Right ventricle myocardium superior (tissue), 1 donor: ENCODE results near the gene GGA2. TPM values are rescaled to one million over a fixed set of nuclear protein-coding genes. Genes with fewer than 3 reads are reported as not detected.
A peak's percentile ranks its signal among the peaks of the same experiment; 100 is the strongest.
"Not testable (repeated sequence)": the region's sequence is repeated elsewhere in the genome, so short reads cannot be mapped to it uniquely, and the experiment has no call there.

Experiments
- ATAC-seq: fragments of 200-7000 bp; cut with Tn5 transposase; one replicate; pipeline ENCODE4 v1.9.1; 2020; ENCODE audit warnings: mild to moderate bottlenecking; ENCODE audit not compliant: poor library complexity
- DNase-seq: peaks from one replicate; pipeline ENCODE4 v3.0.0-alpha.2; 2020
- intact Hi-C: fragments of 100-400 bp; cut with DNase I; formaldehyde crosslinking; loops from one replicate; pipeline ENCODE4 v1.11.2; 2022
- long read RNA-seq: library from polyadenylated mRNA; unstranded; transcript quantifications from one replicate; pipeline ENCODE4 v2.0.0, GENCODE V29; 2021
- total RNA-seq: library from RNA; stranded (reverse); fragmentation: NEBNext Ultra II Directional; extraction: Animal tissue kit (Norgen Biotek cat#: 25700); gene quantifications from one replicate; pipeline ENCODE4 v1.2.1, GENCODE V29; 2021
- donor health status: DM: no; HTN: yes; CAD: no; lungs with severe emphysema.

The GGA2 gene
- 50.3 TPM for total RNA-seq
- long read RNA-seq, full-length matches to known transcripts: 87 of 118 reads
- long read RNA-seq, partial matches to known transcripts: 19 of 118 reads
- long read RNA-seq, other reads (novel, unspliced or antisense): 12 of 118 reads

DNA sequence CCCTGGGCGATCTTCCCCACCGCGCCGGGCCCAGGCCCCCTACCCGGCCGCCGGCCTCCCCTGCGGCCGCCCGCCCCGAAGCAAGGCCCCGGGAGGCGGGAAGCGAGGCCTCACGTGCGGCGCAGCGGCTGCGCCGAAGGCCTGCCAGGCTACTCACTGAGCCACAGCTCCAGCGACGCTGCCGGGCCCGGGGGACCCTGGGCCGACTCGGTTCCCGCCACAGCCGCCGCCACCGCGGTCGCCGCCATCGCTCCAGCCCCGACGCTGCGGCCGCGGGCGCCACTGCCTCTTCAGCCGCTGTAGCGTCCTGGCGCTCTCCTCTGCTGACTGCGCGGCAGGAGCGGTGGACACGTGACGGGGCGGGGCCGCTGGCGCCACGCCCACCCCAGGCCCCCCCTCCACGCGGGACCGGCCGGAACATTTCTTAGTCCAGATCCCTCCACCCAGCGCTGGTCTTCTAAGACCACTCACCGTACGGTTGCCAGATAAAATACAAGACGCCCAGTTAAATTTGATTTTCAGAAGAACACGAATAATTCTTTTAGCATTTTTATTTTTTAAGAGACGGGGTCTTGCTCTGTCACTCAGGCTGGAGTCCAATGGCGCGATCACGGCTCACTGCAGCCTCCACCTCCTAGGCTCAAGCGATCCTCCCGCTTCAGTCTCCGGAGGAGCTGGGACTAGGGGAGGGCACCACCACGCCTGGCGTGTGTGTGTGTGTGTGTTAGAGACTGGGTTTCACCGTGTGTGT, at the start of gene GGA2:
GGA2 (minus strand) TSS at position 331 of the 751 bp plus-strand sequence; CDS start at position 248, 83 bp downstream.
- intact Hi-C loops: no loop called here
- DNase-seq (peak; percentile 91), ATAC-seq (peak; percentile 95)

DNA sequence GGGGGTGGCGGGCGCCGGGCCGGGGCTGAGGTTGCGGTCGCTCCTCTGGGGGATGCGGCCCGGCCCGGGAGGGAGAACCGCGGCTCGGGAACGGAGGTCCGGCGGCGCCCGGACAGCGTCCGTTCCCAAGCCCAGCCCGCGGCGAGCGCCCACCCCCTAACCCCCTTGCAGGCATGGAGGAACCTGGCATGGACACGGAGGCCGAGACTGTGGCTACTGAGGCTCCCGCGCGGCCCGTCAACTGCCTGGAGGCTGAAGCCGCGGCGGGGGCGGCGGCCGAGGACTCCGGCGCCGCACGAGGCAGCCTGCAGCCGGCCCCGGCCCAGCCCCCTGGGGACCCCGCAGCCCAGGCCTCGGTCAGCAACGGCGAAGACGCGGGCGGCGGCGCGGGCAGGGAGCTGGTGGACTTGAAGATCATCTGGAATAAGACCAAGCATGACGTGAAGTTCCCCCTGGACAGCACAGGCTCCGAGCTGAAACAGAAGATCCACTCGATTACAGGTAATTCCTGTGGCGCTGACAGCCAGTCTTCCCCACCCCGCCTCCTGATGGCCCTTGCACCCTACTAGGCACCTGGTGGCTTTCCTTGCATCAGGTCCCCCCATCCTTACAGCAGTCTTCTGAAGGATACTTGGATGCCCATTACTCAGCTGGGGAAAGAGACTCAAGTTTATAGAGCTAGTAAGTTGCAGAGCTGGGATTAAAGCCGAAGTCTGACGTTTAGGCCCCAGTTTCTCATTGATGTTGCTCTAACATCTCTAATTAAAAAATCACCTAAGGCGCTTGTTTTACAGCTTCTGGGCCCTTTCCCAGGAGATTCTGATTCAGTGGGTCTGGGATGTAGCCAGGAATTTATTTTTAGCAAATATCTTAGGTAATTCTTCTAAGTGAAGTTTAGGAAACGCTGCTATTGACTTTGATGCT, 47.7 kb upstream of the GGA2 start:
- intact Hi-C loops: loop anchor here (5.0 kb wide), 1 partner anchor 39 kb away; the partner anchor contains the start of gene NDUFAB1
- ATAC-seq: peak; percentile 9
- peak; percentile 66 for DNase-seq

GRCh38 chr16:23556881-23557778, 46.8 kb upstream of the GGA2 start, which contains the start of the genes EARS2 and UBFD1:
EARS2 (minus strand) TSS chr16:23557350; CDS start chr16:23557343, 7 bp downstream.
UBFD1 (plus strand) TSS chr16:23557727; CDS start chr16:23557743, 16 bp downstream.
- peak; percentile 99 for DNase-seq
- peak; percentile 98 for ATAC-seq
- intact Hi-C loops: loop anchor here (5.0 kb wide), 1 partner anchor 40 kb away; the partner anchor contains the start of gene NDUFAB1

- DNase-seq: no peak
- no peak for ATAC-seq
- intact Hi-C loops: no loop called here
Observed at GRCh38 chr16:23554536-23554935, 44.2 kb upstream of the GGA2 start.

DNA sequence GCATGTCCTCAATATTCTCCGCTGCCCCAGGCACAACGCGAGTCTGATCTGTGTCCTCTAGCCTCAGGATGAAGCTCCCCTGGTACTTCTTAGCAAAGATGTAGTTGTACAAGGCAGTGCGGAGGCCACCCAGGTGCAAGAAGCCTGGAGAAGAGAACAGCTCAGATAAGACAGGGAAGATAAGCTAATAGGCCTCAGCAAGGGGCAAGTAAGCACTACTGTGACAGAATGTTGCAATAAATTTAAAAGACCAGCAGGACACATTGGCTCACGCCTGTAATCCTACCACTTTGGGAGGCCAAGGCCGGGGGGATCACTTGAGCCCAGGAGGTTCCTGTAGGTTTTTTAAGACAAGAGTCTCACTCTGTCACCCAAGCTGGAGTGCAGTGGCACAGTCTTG, 41.9 kb upstream of the GGA2 start:
- intact Hi-C loops: no loop called here
- DNase-seq (peak; percentile 13), ATAC-seq (no peak)

- DNase-seq (no peak), ATAC-seq (no peak)
- intact Hi-C loops: no loop called here
Observed at GRCh38 chr16:23549938-23550337, 39.6 kb upstream of the GGA2 start.

DNA sequence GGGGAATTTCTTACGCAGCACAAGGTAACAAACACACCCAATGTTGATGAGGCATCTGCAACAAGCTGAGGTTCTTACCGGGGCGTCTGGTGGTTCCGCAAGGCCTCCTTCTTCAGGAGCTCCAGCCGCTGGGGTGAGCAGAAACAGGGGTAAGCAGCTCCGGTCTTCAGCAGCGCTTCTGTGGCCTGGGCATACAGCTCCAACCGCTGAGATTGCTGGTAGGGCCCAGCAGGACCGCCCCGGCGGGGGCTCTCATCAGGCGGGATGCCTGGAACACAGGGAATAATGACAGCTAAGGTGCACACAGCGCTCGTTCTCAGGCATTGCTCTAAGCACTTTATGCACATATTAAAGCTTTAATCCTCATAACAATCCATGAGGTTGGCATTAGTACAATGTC, 34.1 kb upstream of the GGA2 start:
- ATAC-seq: no peak
- intact Hi-C loops: no loop called here
- DNase-seq: no peak

- ATAC-seq, DNase-seq, intact Hi-C loops: not testable (repeated sequence)
Observed at GRCh38 chr16:23540817-23541178, 30.5 kb upstream of the GGA2 start.

- ATAC-seq: no peak
- intact Hi-C loops: no loop called here
- no peak for DNase-seq
Observed at GRCh38 chr16:23539984-23540816, 29.9 kb upstream of the GGA2 start.

DNA sequence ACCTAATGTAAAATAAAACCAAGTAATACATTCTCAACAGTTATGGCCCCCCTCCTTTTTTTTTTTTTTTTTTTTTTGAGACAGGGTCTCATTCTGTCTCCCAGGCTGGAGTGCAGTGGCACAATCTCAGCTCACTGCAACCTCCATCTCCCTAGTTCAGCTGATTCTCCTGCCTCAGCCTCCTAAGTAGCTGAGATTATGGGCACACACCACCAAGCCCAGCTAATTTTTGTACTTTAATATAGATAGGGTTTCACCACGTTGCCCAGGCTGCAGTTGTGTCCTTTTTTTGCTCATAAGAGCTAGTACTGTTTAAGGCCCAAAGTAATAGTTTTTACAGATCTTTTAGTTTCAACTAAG, 28.6 kb upstream of the GGA2 start:
- no peak for DNase-seq
- intact Hi-C loops: no loop called here
- ATAC-seq: no peak

DNA sequence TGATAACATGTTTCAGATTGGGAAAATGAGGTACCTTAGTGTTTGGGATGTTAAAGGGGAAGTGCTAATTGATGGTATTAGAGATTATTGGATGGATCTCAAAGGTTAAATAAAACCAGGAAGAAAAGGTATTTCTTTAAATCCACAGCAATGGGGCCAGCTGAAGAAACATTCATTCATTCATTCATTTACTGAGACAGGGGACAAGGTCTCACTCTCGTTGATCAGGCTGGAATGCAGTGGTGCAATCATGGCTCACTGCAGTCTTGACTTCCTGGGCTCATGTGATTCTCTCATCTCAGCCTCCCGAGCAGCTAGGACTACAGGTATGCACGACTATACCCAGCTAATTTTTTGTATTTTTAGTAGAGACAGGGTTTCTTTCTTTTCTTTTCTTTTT, 27.1 kb upstream of the GGA2 start:
- no peak for DNase-seq
- ATAC-seq: no peak
- intact Hi-C loops: no loop called here

GRCh38 chr16:23535901-23536300, 25.6 kb upstream of the GGA2 start:
- ATAC-seq (no peak), DNase-seq (no peak)
- intact Hi-C loops: no loop called here

GRCh38 chr16:23534868-23535860, 24.9 kb upstream of the GGA2 start:
- no peak for DNase-seq
- ATAC-seq: no peak
- intact Hi-C loops: no loop called here

- no peak for DNase-seq
- intact Hi-C loops: no loop called here
- no peak for ATAC-seq
Observed at GRCh38 chr16:23532448-23532847, 22.2 kb upstream of the GGA2 start.

GRCh38 chr16:23530062-23530461, 19.8 kb upstream of the GGA2 start:
- ATAC-seq: no peak
- intact Hi-C loops: no loop called here

DNA sequence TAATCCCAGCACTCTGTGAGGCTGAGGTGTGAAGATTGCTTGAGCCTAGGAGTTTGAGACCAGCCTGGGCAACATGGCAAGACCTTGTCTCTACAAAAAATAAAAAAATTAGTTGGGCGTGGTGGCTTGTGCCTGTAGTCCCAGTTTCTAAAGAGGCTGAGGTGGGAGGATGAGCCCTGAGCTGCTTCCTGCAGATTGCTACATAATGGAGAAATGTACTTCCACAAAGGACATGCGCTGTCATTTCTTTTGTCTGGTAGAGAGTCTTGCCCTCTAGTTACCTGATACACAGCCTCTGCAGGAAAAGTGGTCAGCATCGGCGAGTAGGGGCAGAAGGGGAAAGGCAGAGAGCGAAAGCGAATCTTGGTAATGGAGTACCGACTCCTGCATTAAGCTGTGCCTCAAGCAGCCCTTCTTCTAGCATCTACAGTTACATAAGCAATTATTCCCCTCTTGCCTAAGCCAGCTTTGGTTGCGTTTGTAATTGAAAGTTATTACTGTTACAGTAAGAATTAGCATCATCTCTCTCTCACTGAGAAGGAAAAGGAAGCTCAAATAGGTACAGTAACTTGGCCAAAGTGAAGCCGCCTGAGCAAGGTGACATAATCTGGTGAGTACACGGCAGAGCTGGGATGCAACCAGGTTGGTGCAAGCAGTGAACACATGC, 18.5 kb upstream of the GGA2 start:
- DNase-seq (no peak), ATAC-seq (no peak)
- intact Hi-C loops: no loop called here

More at GRCh38 chr16:23530062-23530461, 19.8 kb upstream of the GGA2 start:
- no peak for DNase-seq
